SK-N-SH (cell line): ENCODE measurements around the gene PTPRG. TPM values are rescaled to one million over a fixed set of nuclear protein-coding genes. Genes with fewer than 3 reads are reported as not detected.

Source experiments
- CTCF ChIA-PET: fragments of 300-600, 350-600 bp; formaldehyde crosslinking; extraction: SDS; loops from one replicate; lab custom pipeline; 2021; lab: Yijun Ruan, JAX
- POLR2A ChIA-PET: fragments of 350-600 bp; sonication (Branson Sonifier 250); formaldehyde crosslinking; extraction: SDS; loops from one replicate; lab custom pipeline; 2020; ENCODE audit warnings: antibody characterized with exemption, inconsistent platforms; lab: Yijun Ruan, JAX
- DNase-seq: peaks from one replicate; pipeline ENCODE4 v3.0.0; 2012
- H2AFZ ChIP-seq: fragments of 200-600 bp; sonication (generic); 2 replicates; pipeline ENCODE4 v1.8.1; 2016; ENCODE audit warnings: antibody characterized with exemption, mild to moderate bottlenecking, low read depth
- H3F3A ChIP-seq: fragments of 200-600 bp; sonication (generic); replicated peaks from 2 replicates; pipeline ENCODE3; 2016; ENCODE audit warnings: antibody characterized with exemption, mild to moderate bottlenecking; ENCODE audit not compliant: insufficient read depth
- H3K27ac ChIP-seq, 2 experiments: fragments of 200-500 bp in 1 of 2; fragments of 200-600 bp in 1 of 2; sonication (Bioruptor generic) in 1 of 2; sonication (generic), shearing (Covaris generic) in 1 of 2; 2 replicates each; pipeline versions ENCODE4 v1.5.1 to v1.6.1; 2014 to 2016; ENCODE audit warnings: low read depth in 2 of 2, inconsistent platforms in 1 of 2, low read length in 1 of 2, mild to moderate bottlenecking in 1 of 2, mixed read lengths in 1 of 2
- H3K27me3 ChIP-seq: fragments of 200-600 bp; sonication (generic), shearing (Covaris generic); 2 replicates; pipeline ENCODE4 v1.6.1; 2016; ENCODE audit warnings: mixed run types; ENCODE audit not compliant: insufficient read depth
- H3K36me3 ChIP-seq, 2 experiments: fragments of 200-500 bp in 1 of 2; fragments of 200-600 bp in 1 of 2; sonication (Bioruptor generic) in 1 of 2; sonication (generic) in 1 of 2; replicated peaks in 1 of 2; 2 replicates each; pipeline versions ENCODE3 to v1.5.1; 2014 to 2016; ENCODE audit warnings: low read length in 1 of 2, mild to moderate bottlenecking in 1 of 2; ENCODE audit not compliant: insufficient read depth in 2 of 2, control insufficient read depth in 1 of 2
- H3K4me1 ChIP-seq, 2 experiments: fragments of 200-500 bp in 1 of 2; fragments of 200-600 bp in 1 of 2; sonication (Bioruptor generic) in 1 of 2; sonication (generic), shearing (Covaris generic) in 1 of 2; 2 replicates each; pipeline versions ENCODE4 v1.5.1 to v1.6.1; 2014 to 2016; ENCODE audit warnings: low read depth in 1 of 2, low read length in 1 of 2, mixed run types in 1 of 2; ENCODE audit not compliant: insufficient read depth in 2 of 2, control insufficient read depth in 1 of 2
- H3K4me2 ChIP-seq: fragments of 200-600 bp; sonication (generic), shearing (Covaris generic); 2 replicates; pipeline ENCODE4 v1.6.1; 2017; ENCODE audit warnings: mixed run types
- H3K4me3 ChIP-seq, 2 experiments: fragments of 200-500 bp in 1 of 2; fragments of 200-600 bp in 1 of 2; sonication (Bioruptor generic) in 1 of 2; sonication (generic), shearing (Covaris generic) in 1 of 2; 2 replicates each; pipeline versions ENCODE4 v1.5.1 to v1.8.1; 2014 to 2016; ENCODE audit warnings: low read depth in 2 of 2, inconsistent platforms in 1 of 2, low read length in 1 of 2, mild to moderate bottlenecking in 1 of 2, mixed read lengths in 1 of 2, moderate library complexity in 1 of 2
- H3K79me2 ChIP-seq: fragments of 200-600 bp; sonication (generic); 2 replicates; pipeline ENCODE4 v1.8.1; 2017; ENCODE audit warnings: mild to moderate bottlenecking; ENCODE audit not compliant: insufficient read depth
- H3K9ac ChIP-seq: fragments of 200-600 bp; sonication (generic); 2 replicates; pipeline ENCODE4 v1.6.1; 2017; ENCODE audit warnings: mixed run types
- H3K9me2 ChIP-seq: fragments of 200-600 bp; sonication (generic); 2 replicates; pipeline ENCODE4 v1.6.1; 2017; ENCODE audit warnings: mixed run types
- H3K9me3 ChIP-seq: fragments of 200-600 bp; sonication (generic); 2 replicates; pipeline ENCODE4 v1.6.1; 2017; ENCODE audit warnings: mixed run types, mild to moderate bottlenecking, moderate library complexity
- H4K20me1 ChIP-seq: fragments of 200-600 bp; sonication (generic); 2 replicates; pipeline ENCODE4 v1.6.1; 2017; ENCODE audit warnings: mild to moderate bottlenecking, mixed run types; ENCODE audit not compliant: insufficient read depth
- EP300 ChIP-seq, 2 experiments: IDR thresholded peaks; 2 replicates each; pipeline versions ENCODE4 v1.4.0 to v1.6.1; 2012; ENCODE audit warnings: borderline replicate concordance in 1 of 2, low read depth in 1 of 2, low read length in 1 of 2
- EZH2phosphoT487 ChIP-seq: fragments of 200-600 bp; sonication (generic); IDR thresholded peaks from 2 replicates; pipeline ENCODE4 v1.6.1; 2017; ENCODE audit warnings: low read depth, mixed run types, mild to moderate bottlenecking, antibody characterized with exemption, moderate library complexity, borderline replicate concordance
- MEF2A ChIP-seq: IDR thresholded peaks from 2 replicates; pipeline ENCODE4 v1.4.0; 2012; ENCODE audit warnings: low read depth, borderline replicate concordance
- MXI1 ChIP-seq: IDR thresholded peaks from 2 replicates; pipeline ENCODE4 v1.6.1; 2012; ENCODE audit warnings: mild to moderate bottlenecking, low read depth, low read length, improper control_type of control experiment
- RCOR1 ChIP-seq: fragments of 150-350 bp; IDR thresholded peaks from 2 replicates; pipeline ENCODE4 v1.6.1; 2017; ENCODE audit warnings: antibody characterized with exemption, low read length
- SMC3 ChIP-seq: IDR thresholded peaks from 2 replicates; pipeline ENCODE4 v1.6.1; 2012; ENCODE audit warnings: low read depth, low read length, improper control_type of control experiment
- TAF1 ChIP-seq: IDR thresholded peaks from 2 replicates; pipeline ENCODE4 v1.6.1; 2012; ENCODE audit warnings: low read depth, mild to moderate bottlenecking, low read length, moderate library complexity, borderline replicate concordance
- TCF12 ChIP-seq: IDR thresholded peaks from 2 replicates; pipeline ENCODE4 v1.4.0; 2012
- USF1 ChIP-seq: IDR thresholded peaks from 2 replicates; pipeline ENCODE4 v1.4.0; 2012; ENCODE audit warnings: low read depth, borderline replicate concordance
- ZBTB33 ChIP-seq: IDR thresholded peaks from 2 replicates; pipeline ENCODE4 v1.4.0; 2012; ENCODE audit warnings: low read depth, borderline replicate concordance
- WGBS: methylation state at CpG from one replicate; pipeline ENCODE4 v1.1.6; 2017; ENCODE audit warnings: low lambda C conversion rate; 5-methylcytosine and 5-hydroxymethylcytosine counted together
- polyA plus RNA-seq, 3 experiments: library from polyadenylated mRNA; depleted of rRNA; stranded (reverse); fragments of >200 nt; gene quantifications; 2 replicates each; pipeline ENCODE4 v1.2.3, GENCODE V29; 2012
- TF ChIP-seq, protein P1 (sequence below): fragments of 150-350 bp; IDR thresholded peaks from 2 replicates; pipeline ENCODE4 v1.6.1; 2016; ENCODE audit warnings: mild to moderate bottlenecking, low read depth, low read length

PTPRG gene
- polyA plus RNA-seq, 1 of the 3 experiments (the other 2 are of a cell fraction) = 14.1 TPM

- Histone ChIP-seq H3K9ac (no peak overlapping the region), H3K27ac (no peak overlapping the region), H3K36me3 (peaks cover 0 to 13% of the 10 kb centered on the region in 2 experiments), H3F3A (no peaks in the 10 kb centered on the region), H3K4me3 (no peak overlapping the region), H3K79me2 (peaks cover 15% of the 10 kb centered on the region; the same call in 1 of the 2 replicates), H3K4me2 (no peak overlapping the region), H4K20me1 (no peaks in the 10 kb centered on the region), H3K27me3 (no peaks in the 10 kb centered on the region), H3K9me2 (no peaks in the 10 kb centered on the region), H2AFZ (no peak overlapping the region), H3K4me1 (no peaks in the 10 kb centered on the region), H3K9me3 (no peaks in the 10 kb centered on the region)
- TF ChIP-seq MEF2A (no peak), USF1 (no peak), TAF1 (no peak)
- CTCF ChIA-PET = interaction anchor here (1.1 kb wide), 1 partner anchor 11 kb away, joined by 4 read pairs; no protein-coding TSS in a partner anchor
- DNase-seq = no peak
- POLR2A ChIA-PET = no interaction called here
- WGBS = 72% methylated on average over 5 of the region's 5 CpGs
Measured at GRCh38 chr3:61620073-61620472, 58.7 kb downstream of the PTPRG start.

DNA sequence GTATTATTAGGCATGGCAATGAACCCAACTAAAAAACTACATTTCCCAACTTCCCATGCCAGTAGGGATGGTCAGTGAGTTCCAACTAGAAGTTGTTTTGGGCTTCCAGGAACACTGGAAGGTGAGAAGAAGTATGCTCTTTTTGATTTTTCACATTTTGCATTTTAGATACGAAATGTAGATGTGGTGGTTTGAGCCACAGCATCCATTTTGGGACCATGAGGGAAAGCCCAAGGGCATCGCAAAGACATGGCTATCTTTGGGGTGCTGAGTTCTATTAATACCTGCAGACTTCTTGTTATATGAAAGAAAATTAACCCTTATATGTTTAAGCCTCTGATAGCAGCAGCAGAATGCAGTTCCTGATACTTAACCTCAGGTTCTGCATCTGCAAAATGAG lies 62.9 kb downstream of the PTPRG start:
- Histone ChIP-seq H2AFZ (no peak overlapping the region), H3K79me2 (peaks cover 30% of the 10 kb centered on the region), H4K20me1 (no peaks in the 10 kb centered on the region), H3K36me3 (no peaks in the 10 kb centered on the region), H3K27me3 (no peaks in the 10 kb centered on the region), H3F3A (peaks cover 7% of the 10 kb centered on the region), H3K9me3 (no peaks in the 10 kb centered on the region), H3K4me3 (no peak overlapping the region), H3K9me2 (no peaks in the 10 kb centered on the region), H3K4me1 (peaks cover 2 to 22% of the 10 kb centered on the region in 2 experiments; a peak in 3 of 4 replicates), H3K4me2 (no peak overlapping the region), H3K9ac (no peak overlapping the region), H3K27ac (no peak overlapping the region)
- POLR2A ChIA-PET = no interaction called here
- TF ChIP-seq ZBTB33 = no peak
- TF ChIP-seq, protein P1, sequence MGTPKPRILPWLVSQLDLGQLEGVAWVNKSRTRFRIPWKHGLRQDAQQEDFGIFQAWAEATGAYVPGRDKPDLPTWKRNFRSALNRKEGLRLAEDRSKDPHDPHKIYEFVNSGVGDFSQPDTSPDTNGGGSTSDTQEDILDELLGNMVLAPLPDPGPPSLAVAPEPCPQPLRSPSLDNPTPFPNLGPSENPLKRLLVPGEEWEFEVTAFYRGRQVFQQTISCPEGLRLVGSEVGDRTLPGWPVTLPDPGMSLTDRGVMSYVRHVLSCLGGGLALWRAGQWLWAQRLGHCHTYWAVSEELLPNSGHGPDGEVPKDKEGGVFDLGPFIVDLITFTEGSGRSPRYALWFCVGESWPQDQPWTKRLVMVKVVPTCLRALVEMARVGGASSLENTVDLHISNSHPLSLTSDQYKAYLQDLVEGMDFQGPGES = no peak
- no peak for TF ChIP-seq SMC3
- no peak for TF ChIP-seq EP300 (IDR thresholded peaks at IDR 0.05; ENCODE audit: borderline replicate concordance in 1 of 2, low read depth in 1 of 2, low read length in 1 of 2)
- TF ChIP-seq TCF12 = no peak
- TF ChIP-seq EZH2phosphoT487 = no peak
- no peak for TF ChIP-seq RCOR1
- no peak for TF ChIP-seq MXI1
- CTCF ChIA-PET = no interaction called here
- 94% methylated on average over 2 of the region's 2 CpGs for WGBS
- no peak for DNase-seq
